NCI-H69 (cell line): ENCODE results near the gene MTMR2.
A peak's percentile ranks its signal among the peaks of the same experiment; 100 is the strongest.
"Not testable (repeated sequence)": the region's sequence is repeated elsewhere in the genome, so short reads cannot be mapped to it uniquely, and the experiment has no call there.

Source experiments
- DNase-seq: peaks from one replicate; lab custom pipeline; 2025; lab: John Stamatoyannopoulos, UW

The MTMR2 gene

DNA sequence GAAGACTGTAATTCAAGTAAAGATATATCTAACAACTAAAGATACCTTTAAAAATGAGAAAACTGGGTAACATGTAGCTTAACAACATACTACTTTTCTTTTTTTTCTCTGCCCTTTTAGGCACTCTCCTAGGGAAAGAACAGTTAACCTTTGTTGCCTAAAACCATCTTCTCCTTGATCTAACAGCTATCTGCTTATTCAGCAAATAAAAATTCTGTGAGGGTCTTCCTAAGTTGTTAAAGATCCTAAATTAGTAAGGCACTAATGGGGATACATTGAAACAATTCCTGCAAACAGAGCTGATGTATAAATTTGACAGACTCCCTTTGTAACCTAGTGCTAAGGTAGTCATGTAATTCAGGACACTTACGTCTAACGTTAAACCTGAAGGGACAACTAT lies 39.1 kb downstream of the MTMR2 start:
- DNase-seq = no peak

DNA sequence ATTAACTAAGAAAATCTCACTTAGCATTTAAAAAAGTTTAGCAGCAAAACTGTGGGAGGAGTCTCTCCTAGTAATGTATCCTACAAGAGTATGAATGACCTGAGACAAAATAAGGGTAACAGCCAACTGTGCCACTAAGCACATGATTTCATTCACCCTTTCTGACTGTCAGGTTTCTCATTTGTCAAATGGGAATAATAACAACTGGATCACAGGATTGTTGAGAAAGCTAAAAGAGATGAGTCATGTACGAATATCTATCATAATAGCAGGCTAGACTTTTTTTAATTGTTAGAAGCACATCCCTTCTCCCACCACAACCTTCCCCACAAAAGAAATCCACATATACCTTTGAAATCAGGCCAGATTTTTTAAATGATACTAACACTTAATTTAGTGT lies 39.5 kb downstream of the MTMR2 start:
- DNase-seq = peak; percentile 60

DNA sequence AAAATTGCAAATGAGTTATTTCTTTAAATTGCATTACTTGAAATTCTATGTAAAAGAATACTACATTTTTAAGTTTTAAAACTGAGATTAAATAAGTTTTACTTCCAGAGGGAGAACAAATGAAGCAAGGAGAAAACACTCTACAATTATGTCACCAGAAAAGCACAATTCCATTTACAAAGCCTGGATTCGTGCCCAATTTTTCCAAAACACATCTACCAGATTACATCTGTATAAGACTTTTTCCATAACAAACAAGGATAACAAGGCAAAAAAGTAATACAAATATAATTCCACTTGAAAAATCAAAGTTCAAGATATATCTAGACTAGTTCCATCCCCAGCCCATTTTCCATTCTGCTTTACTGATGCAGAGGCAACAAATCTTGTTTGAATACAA lies 40.5 kb downstream of the MTMR2 start:
- no peak for DNase-seq

DNA sequence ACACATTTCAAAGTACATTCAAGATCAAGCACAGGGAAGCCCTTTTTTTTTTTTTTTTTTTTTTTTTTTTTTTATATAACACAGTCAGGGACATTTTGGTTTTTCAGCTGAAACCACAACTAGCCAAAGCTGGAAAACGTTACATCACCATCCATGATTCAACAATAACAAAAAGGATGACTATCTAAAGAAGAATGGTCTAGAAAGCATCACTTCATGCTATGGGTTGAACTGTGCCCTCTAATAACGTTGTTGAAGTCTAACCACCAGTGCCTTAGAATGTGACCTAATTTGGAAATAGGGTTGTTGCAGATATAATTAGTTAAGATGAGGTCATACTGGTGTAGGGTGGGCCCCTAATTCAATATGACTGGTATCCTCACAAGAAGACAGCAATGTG lies 46.6 kb downstream of the MTMR2 start:
- DNase-seq = no peak

DNA sequence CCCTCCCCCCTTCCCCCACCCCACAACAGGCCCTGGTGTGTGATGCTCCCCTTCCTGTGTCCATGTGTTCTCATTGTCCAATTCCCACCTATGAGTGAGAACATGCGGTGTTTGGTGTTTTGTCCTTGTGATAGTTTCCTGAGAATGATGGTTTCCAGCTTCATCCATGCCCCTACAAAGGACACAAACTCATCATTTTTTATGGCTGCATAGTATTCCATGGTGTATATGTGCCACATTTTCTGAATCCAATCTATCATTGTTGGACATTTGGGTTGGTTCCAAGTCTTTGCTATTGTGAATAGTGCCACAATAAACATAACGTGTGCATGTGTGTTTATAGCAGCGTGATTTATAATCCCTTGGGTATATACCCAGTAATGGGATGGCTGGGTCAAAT lies 53.0 kb downstream of the MTMR2 start:
- DNase-seq = not testable (repeated sequence)

DNA sequence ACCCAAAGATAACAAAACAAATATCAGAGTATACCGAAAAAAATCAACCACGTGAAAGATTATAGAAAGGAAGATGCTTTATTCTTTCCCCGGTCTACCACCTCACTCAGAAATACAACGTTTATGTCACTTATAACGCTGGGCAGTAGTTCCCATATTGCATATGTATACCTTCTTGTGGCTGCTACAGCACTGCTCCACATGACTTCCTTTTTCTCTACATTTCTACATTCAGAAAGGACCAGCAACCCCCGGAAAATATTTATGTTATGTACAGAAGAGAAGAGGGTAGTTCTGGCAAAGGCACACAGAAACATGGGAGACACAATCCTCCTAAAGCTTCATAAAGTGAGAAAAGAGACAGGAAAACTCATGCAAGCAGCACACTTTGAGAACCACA lies 56.8 kb downstream of the MTMR2 start:
- no peak for DNase-seq

DNA sequence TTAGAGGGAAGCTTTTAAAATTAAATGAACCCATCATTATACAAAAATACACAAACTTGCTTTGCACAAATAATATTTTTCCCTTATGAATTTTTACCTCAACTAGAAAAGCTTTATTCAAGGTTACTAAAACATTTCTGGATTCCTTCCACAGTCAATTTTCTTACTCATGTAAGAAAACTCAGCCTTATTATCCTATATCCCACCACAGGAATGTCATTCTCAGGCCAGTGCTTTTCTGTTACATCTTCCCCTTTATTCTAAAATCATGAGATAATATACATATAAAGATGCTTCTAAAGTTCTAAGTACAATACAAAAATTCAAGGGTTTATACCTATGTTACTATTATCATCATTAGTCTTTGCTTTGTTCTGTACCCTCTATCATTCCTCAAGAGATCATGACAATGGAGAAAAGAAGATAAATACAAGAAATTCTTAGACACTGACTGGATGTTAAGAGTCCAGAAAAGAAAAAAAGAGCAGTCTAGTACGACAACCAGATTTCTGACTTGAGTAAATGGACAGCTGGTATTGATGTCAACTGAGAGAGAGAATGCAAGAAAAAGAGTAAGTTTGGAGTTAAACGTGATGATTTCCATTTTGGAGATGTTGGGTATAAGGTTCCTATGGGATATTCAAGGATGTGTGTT lies 60.3 kb downstream of the MTMR2 start:
- DNase-seq = no peak

DNA sequence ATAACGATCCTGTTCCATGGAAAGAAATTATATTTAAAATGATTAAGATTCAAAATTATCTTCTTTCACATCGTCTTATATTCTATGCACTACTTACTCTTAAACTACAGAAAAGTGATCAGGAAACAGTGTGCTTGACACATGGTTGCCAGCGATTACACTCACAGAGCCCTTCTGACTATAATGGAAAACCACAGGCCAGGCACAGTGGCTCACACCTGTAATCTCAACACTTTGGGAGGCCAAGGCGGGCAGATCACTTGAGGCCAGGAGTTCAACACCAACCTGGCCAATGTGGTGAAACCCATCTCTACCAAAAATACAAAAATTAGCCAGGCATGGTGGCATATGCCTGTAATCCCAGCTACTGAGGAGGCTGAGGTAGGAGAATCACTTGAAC lies 63.9 kb downstream of the MTMR2 start:
- not testable (repeated sequence) for DNase-seq

DNA sequence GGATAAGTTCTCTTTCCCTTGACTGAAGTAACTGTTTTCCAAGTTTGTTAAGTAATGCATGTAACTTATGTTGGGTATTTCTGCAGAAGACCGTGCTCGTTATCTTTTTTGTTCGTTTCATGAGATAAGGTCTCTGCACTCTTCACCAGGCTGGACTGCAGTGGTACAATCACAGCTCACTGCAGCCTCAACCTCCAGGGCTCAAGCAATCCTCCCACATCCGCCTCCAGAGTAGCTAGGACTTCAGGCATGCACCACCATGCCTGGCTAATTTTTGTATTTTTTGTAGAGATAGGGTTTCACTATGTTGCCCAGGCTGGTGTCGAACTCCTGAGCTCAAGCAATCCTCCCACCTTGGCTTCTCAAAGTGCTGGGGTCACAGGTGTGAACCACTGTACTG lies 69.5 kb downstream of the MTMR2 start:
- not testable (repeated sequence) for DNase-seq

DNA sequence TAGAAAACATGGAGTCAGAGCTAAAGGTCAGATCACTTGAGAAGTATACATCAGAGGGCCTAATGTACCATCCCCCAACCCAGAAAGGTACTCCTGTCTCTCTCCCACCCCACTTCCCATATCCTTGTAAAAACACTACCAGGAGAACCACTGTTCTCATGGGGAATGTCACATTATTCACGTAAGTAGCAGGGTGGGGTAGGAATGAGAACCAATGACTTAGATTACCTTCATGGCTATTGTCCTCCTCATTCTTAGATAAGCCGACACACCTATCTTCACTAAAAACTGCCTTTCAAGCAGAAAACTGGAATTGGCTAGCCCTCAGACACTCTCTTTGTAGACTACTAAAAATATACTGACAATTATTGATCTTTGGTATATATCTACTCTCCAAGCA lies 70.0 kb downstream of the MTMR2 start:
- no peak for DNase-seq

DNA sequence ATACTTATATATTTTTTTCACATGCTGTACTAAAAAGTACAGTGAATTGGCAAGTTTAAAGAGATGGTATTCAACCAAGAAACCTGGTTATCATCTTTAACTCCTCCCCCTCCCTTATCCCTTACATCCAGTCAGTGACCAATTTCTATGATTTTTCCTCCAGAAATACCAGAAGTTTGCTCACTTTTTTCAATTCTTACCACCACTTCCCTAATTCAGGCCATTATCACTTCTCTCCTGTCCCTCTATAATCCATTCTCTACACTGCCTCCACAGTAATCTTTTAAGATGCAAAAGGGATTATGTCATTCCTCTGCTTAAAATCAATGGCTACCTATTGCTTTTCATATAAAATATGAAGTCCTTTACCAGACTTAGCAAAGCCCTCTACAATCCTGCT lies 70.8 kb downstream of the MTMR2 start:
- DNase-seq = no peak

DNA sequence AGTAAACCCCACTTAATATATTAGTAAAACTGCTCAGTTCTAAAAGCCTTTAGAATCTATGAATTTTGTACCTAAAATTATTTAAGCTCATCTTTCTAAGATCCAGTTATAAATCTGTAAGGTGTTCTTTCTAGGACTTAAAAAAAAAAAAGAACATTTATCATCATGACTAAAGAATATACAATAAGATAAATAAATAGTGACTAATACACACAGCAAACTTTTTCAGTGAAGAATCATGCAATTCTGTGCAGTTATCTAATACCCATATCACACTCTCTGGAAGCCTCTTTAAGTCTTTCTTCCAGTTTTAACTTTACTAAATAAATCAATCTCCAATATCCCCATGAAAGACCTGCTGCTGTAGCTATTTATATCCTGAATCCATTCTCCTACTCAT lies 73.8 kb downstream of the MTMR2 start:
- no peak for DNase-seq

DNA sequence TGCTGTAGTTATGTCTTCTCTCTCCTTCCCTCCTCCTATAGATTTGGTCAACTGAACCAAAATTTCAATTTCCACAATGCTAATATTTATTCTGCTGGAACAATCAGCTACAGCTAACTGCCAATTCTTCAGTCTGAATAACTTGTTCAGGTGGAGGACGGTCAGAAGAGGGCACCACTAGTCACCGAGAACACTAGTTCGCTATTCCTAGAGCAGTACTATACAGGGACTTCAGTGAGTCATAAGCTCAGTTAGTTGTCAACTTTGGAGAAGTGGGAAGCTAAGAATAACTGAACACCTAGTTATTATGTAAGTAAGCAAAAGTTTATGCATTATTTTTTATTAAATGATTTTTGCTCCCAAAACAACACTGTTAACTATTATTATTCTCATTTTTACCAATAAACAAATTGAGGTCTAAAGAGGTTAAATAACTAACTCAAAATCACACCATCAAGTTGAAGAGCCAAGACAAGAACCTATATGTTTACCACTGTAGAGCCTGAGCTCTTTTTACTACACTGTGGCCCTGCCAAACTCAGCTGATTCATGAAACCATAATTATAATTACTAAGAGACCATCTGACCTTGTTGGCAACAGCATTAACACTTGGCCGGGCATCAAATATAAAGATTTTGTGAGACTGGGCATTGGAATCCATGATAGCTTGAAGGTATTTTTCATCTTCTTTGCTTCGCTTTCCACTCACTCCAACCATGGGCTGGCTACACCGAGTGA lies 74.7 kb downstream of the MTMR2 start:
- peak; percentile 77 for DNase-seq

DNA sequence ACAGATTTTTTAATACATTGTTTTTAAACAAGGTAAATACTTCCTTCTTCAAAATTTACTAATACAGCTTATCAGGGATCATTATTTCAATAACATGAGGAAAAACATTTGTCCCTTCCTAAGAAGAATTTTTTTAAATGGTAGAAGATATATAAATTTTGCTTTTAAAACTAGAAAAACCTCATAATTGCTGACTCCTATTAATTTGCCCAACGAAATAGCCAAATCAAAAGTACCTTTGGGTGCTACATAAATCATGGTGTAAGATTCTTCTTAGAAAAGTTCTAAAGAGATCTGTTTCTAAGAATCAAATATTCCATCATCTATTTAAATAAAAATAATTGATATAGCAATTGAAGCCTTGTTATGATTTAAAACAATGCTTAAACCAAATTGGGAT lies 78.7 kb downstream of the MTMR2 start:
- DNase-seq = no peak

DNA sequence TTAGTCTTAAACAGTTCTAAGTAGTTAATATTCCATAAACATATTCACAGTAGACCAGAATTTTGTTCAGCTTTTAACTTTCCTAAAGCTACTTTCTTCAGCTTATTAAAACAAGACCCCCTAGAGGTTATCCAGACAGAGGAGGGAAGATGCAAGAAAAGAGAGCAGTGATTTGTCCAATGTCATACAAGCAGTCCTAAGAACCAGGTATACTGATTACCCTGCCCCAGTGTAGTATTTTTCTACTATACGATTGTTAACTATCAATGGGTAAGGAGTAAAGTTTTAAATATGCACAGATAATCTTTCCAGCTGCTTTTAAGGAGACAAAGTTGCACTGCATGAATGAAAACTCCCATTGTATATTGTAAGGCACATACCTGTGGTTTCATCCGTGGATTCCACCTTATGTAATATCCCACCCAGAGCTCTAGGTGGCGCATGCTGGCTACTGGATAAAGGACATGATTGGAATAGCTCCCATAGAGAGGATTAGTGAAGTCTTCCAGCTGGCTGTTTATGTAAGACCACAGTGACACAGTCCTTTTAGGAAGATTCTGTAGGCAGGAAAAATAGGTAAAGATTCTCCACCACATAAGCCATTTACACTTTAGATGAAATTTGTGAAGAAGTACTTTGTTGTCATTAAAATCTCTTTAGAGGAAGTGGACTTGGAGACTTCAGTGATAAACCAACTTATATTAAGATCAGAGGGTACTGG lies 88.0 kb downstream of the MTMR2 start:
- peak; percentile 89 for DNase-seq

DNA sequence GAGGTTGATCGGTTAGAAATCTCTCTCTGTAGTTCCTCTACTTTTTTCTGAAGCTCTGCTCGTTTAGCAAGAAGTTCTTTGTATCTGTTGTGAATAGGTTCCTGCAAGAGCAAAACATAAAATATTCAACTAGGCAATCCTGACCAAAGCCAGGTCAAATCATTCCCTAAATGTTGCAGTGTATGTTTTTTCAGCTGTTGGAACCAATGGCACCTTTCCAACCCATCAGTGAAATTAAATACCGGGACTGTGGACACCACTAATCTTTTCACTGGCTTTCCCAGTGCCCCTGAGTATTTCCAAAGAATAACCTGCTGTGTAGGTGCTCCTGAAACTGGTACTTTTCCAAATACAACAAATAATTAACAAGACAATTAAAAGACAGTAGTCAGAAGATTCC lies 88.6 kb downstream of the MTMR2 start:
- peak; percentile 70 for DNase-seq

DNA sequence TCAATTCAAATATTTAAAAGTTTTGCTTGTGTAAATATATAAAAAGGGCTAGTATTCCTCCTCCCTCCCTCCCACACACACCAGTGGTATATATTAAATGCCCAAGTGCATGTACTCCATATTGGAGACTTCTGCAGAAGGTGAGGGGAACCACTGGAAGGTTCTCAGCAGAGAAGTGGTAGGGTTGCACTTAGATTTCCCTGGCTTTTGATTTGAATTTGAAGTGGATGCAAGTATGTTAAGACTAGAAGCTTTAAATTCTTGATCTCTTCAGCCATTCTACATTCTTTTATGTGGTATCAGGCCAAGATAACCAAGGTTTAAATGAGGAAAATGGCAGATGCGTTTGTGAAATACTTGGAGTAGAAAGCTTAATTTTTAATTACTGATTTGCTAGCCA lies 90.5 kb downstream of the MTMR2 start:
- DNase-seq = no peak

DNA sequence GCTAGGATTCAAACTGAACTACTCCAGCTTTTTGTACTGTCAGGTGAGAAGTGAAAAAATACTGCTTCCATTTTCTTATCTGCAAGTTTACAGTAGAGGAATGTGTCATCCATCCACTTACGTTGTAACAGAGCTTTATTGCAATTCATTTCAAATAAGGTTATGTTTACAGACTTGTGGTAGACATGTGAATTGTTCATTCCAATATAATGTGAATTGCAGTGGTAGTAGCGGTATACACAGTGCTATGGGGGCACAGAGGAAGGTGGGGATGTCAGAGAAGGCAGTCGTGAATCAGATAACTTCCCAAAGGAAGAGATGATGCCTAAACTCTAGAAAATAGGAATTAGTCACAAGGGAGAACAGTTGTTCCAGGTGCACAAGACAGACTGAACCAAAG lies 91.1 kb downstream of the MTMR2 start:
- no peak for DNase-seq

DNA sequence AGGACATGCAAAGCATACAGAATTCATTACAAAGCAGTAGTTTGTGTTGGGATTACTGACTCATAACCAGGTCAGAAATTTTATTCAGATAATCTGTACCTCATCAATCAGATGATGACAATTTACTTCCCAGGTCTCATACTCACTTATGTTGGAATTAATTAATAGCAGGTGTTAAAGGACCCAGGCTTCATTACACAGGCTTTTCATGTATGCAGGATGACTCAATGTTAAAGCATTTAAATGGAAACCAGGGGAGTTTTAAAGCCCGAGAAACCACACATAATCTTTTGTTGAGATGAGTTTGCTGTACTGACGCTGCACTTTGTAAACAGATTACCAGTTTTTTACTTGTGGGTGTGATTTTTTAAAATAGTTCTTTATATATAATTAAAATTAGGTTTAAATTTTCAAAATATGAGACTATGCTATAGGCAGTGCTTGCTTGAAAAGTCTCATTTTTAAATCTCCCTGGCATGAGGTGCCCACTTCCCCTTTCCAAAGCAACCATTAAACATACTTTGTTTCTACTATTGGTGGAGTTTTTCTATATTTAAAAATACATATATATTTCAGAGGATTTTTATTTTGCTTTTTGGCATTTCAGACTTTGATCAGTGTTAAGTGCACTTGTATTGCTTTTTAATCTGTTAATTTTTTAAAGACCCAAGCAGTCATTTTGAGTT lies 92.6 kb downstream of the MTMR2 start:
- DNase-seq = no peak

DNA sequence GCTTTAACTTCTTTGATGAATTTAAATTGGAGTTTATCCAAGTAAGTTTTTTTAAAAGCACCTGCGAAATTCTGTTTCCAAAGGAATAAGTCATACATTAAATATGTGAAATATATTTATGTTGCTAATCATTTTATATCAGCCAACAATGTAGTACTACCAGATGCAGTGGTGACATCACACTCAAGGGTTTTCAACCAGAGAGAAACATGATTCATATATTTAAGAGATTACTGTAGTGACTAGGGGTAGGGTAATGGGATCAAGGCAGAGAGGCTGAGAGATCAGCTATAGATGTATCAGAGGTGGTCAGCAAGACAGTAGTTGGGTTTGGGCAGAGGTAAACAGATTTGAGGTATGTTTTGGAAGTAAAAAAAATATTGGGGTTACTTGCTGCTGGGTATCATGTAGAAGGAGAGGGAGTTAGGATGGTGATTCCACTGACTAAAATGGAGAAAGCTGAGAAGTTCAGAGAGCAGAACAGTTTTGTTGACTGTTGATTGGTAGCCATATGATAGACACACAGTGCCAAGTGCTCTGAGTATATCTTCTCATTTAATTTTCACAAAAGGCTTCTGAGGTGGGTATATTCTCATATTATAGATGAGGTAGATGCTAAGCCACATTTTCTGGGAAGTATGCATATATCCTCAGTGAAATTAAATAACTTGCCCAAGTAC lies 94.2 kb downstream of the MTMR2 start:
- no peak for DNase-seq

DNA sequence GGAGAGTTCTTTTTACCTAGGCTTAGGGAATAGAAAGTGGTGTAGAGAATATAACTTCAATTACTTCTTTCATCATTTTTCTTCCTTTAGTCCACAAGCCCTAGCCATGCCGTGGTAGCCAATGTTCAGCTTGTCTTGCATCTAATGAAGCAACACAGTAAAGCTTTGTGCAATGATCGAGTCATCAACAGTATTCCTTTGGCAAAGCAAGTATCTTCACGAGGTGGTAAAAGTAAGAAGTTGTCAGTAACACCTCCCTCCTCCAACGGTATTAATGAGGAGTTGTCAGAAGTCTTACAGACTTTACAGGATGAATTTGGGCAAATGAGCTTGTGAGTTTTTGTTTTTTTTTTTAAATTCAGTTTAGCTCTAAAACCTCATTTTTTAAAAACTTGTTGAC lies 96.2 kb downstream of the MTMR2 start:
- no peak for DNase-seq

DNA sequence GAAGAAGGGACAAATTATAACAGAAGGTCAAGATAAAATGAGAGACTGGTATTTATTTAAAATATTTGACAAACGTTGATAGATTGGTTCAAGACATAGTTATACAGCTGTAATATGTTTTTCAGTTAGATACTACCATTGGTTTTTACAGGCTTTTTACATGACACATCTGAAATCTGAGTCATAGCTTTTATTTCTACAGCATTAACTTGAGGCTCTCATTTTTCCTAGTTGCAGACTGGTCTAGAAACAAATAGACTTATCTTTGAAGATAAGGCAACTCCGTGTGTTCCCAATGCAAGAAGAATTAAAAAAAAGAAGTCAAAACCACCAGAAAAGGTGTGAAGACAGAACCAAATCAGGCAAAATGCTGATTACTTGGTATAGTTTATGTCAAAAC lies 102.3 kb downstream of the MTMR2 start:
- no peak for DNase-seq
